Measurements from ENCODE around the gene SNRPD3.
"Not testable (repeated sequence)": the region's sequence is repeated elsewhere in the genome, so short reads cannot be mapped to it uniquely, and the experiment has no call there.

Gene SNRPD3

GRCh38 chr22:24599514-24599913 is 43.7 kb downstream of the SNRPD3 start:
- Histone ChIP-seq H3K4me2 (ENCODE audit: low read depth, low read length, poor library complexity, severe bottlenecking) (no peak overlapping the region), H3K9me3 (ENCODE audit: insufficient read depth, low read depth, low read length) (no peaks in the 10 kb centered on the region), H3K4me3 (ENCODE audit: low read length, poor library complexity, severe bottlenecking) (no peak overlapping the region), H3K27me3 (ENCODE audit: insufficient read depth, low read length, poor library complexity, severe bottlenecking) (no peaks in the 10 kb centered on the region), H3K36me3 (ENCODE audit: insufficient read depth, low read length) (no peaks in the 10 kb centered on the region), H4K20me1 (ENCODE audit: insufficient read depth, low read length, poor library complexity, severe bottlenecking) (no peaks in the 10 kb centered on the region), H3K4me1 (ENCODE audit: insufficient read depth, low read length, poor library complexity, severe bottlenecking) (peaks cover 60% of the 10 kb centered on the region), H3K79me2 (ENCODE audit: insufficient read depth, low read length) (no peaks in the 10 kb centered on the region), H3F3A (ENCODE audit: low read depth) (peaks cover 4% of the 10 kb centered on the region; the same call in 1 of the 2 replicates), H3K9me2 (replicated peaks; ENCODE audit: low read depth, low read length) (no peaks in the 10 kb centered on the region), H3K9ac (ENCODE audit: low read depth, low read length, poor library complexity, severe bottlenecking) (peak overlapping the region; percentile 65), H2AFZ (ENCODE audit: low read length) (no peak overlapping the region)
- TF ChIP-seq CTCF (conservative IDR thresholded peaks at IDR 0.05; ENCODE audit: low read length) (no peak), EZH2phosphoT487 (IDR thresholded peaks at IDR 0.05; ENCODE audit: borderline replicate concordance) (no peak)

GRCh38 chr22:24599958-24600715 is 44.3 kb downstream of the SNRPD3 start:
- H3K79me2 ChIP-seq (ENCODE audit: insufficient read depth, low read length); H3K9me3 ChIP-seq (ENCODE audit: insufficient read depth, low read depth, low read length); H3K36me3 ChIP-seq (ENCODE audit: insufficient read depth, low read length); H4K20me1 ChIP-seq (ENCODE audit: insufficient read depth, low read length, poor library complexity, severe bottlenecking); H2AFZ ChIP-seq (ENCODE audit: low read length); H3K9me2 ChIP-seq (replicated peaks; ENCODE audit: low read depth, low read length); H3K27me3 ChIP-seq (ENCODE audit: insufficient read depth, low read length, poor library complexity, severe bottlenecking); H3F3A ChIP-seq (ENCODE audit: low read depth): not testable (repeated sequence)
- H3K4me1 ChIP-seq (ENCODE audit: insufficient read depth, low read length, poor library complexity, severe bottlenecking), result peaks cover 54% of the 10 kb centered on the region
- H3K4me2 ChIP-seq (ENCODE audit: low read depth, low read length, poor library complexity, severe bottlenecking), result peak overlapping the region; percentile 74
- H3K4me3 ChIP-seq (ENCODE audit: low read length, poor library complexity, severe bottlenecking), result peak overlapping the region; percentile 22
- peak overlapping the region; percentile 65 for H3K9ac ChIP-seq (ENCODE audit: low read depth, low read length, poor library complexity, severe bottlenecking)

GRCh38 chr22:24601217-24602104 is 45.7 kb downstream of the SNRPD3 start:
- Histone ChIP-seq H2AFZ (ENCODE audit: low read length) (no peak overlapping the region), H3K4me2 (ENCODE audit: low read depth, low read length, poor library complexity, severe bottlenecking) (peak overlapping the region; percentile 74), H3K4me1 (ENCODE audit: insufficient read depth, low read length, poor library complexity, severe bottlenecking) (peaks cover 54% of the 10 kb centered on the region), H3K4me3 (ENCODE audit: low read length, poor library complexity, severe bottlenecking) (peak overlapping the region; percentile 54), H3F3A (ENCODE audit: low read depth) (peaks cover 4% of the 10 kb centered on the region; the same call in 1 of the 2 replicates), H3K36me3 (ENCODE audit: insufficient read depth, low read length) (no peaks in the 10 kb centered on the region), H4K20me1 (ENCODE audit: insufficient read depth, low read length, poor library complexity, severe bottlenecking) (no peaks in the 10 kb centered on the region), H3K9ac (ENCODE audit: low read depth, low read length, poor library complexity, severe bottlenecking) (peak overlapping the region; percentile 65), H3K27me3 (ENCODE audit: insufficient read depth, low read length, poor library complexity, severe bottlenecking) (no peaks in the 10 kb centered on the region), H3K9me3 (ENCODE audit: insufficient read depth, low read depth, low read length) (no peaks in the 10 kb centered on the region), H3K79me2 (ENCODE audit: insufficient read depth, low read length) (no peaks in the 10 kb centered on the region), H3K9me2 (replicated peaks; ENCODE audit: low read depth, low read length) (no peaks in the 10 kb centered on the region)
- TF ChIP-seq CTCF (conservative IDR thresholded peaks at IDR 0.05; ENCODE audit: low read length) (no peak), EZH2phosphoT487 (IDR thresholded peaks at IDR 0.05; ENCODE audit: borderline replicate concordance) (no peak)

GRCh38 chr22:24602105-24602749 is 46.4 kb downstream of the SNRPD3 start:
- not testable (repeated sequence) for H3K9me2 ChIP-seq (replicated peaks; ENCODE audit: low read depth, low read length); H3K9me3 ChIP-seq (ENCODE audit: insufficient read depth, low read depth, low read length); H3K79me2 ChIP-seq (ENCODE audit: insufficient read depth, low read length); H3F3A ChIP-seq (ENCODE audit: low read depth); H4K20me1 ChIP-seq (ENCODE audit: insufficient read depth, low read length, poor library complexity, severe bottlenecking); H3K27me3 ChIP-seq (ENCODE audit: insufficient read depth, low read length, poor library complexity, severe bottlenecking); H3K36me3 ChIP-seq (ENCODE audit: insufficient read depth, low read length); H3K4me3 ChIP-seq (ENCODE audit: low read length, poor library complexity, severe bottlenecking); H2AFZ ChIP-seq (ENCODE audit: low read length)
- Histone ChIP-seq H3K4me2 (ENCODE audit: low read depth, low read length, poor library complexity, severe bottlenecking) (peak overlapping the region; percentile 90), H3K4me1 (ENCODE audit: insufficient read depth, low read length, poor library complexity, severe bottlenecking) (peaks cover 54% of the 10 kb centered on the region), H3K9ac (ENCODE audit: low read depth, low read length, poor library complexity, severe bottlenecking) (peak overlapping the region; percentile 65)

GRCh38 chr22:24602847-24603769 is 47.3 kb downstream of the SNRPD3 start, which contains the start of gene GGT1:
TSS of gene GGT1 (plus strand) at chr22:24603193. CDS start at chr22:24611082, 7,889 bp downstream.
- not testable (repeated sequence) for H2AFZ ChIP-seq (ENCODE audit: low read length); H3F3A ChIP-seq (ENCODE audit: low read depth); H3K9me3 ChIP-seq (ENCODE audit: insufficient read depth, low read depth, low read length); H3K27me3 ChIP-seq (ENCODE audit: insufficient read depth, low read length, poor library complexity, severe bottlenecking); H3K79me2 ChIP-seq (ENCODE audit: insufficient read depth, low read length); H4K20me1 ChIP-seq (ENCODE audit: insufficient read depth, low read length, poor library complexity, severe bottlenecking); H3K36me3 ChIP-seq (ENCODE audit: insufficient read depth, low read length); H3K9me2 ChIP-seq (replicated peaks; ENCODE audit: low read depth, low read length)
- peak within 1 kb of the TSS; percentile 72 for H3K4me3 ChIP-seq (ENCODE audit: low read length, poor library complexity, severe bottlenecking)
- H3K9ac ChIP-seq (ENCODE audit: low read depth, low read length, poor library complexity, severe bottlenecking), result peak within 1 kb of the TSS; percentile 65
- H3K4me1 ChIP-seq (ENCODE audit: insufficient read depth, low read length, poor library complexity, severe bottlenecking), result peaks cover 47% of the 10 kb centered on the region
- peak within 1 kb of the TSS; percentile 90 for H3K4me2 ChIP-seq (ENCODE audit: low read depth, low read length, poor library complexity, severe bottlenecking)

Measured in Loucy (cell line).